Nephron progenitor cell (in vitro differentiated cells): ENCODE results near the gene SOCS3.

Source experiments
- DNase-seq: peaks from one replicate; pipeline ENCODE4 v3.0.0; 2021
- H3K27ac Mint-ChIP-seq: 2 replicates; pipeline ENCODE4 v1.8.0; 2021; ENCODE audit warnings: mild to moderate bottlenecking, moderate library complexity, mixed read lengths
- H3K27me3 Mint-ChIP-seq: 2 replicates; pipeline ENCODE4 v1.8.0; 2021; ENCODE audit warnings: mild to moderate bottlenecking, low read depth, mixed read lengths; ENCODE audit not compliant: poor library complexity
- H3K36me3 Mint-ChIP-seq: 2 replicates; pipeline ENCODE4 v1.8.0; 2021; ENCODE audit warnings: low read depth, mixed read lengths
- H3K4me1 Mint-ChIP-seq: 2 replicates; pipeline ENCODE4 v1.8.0; 2021; ENCODE audit warnings: mixed read lengths
- H3K4me3 Mint-ChIP-seq: 2 replicates; pipeline ENCODE4 v1.8.0; 2021; ENCODE audit warnings: mild to moderate bottlenecking, moderate library complexity, mixed read lengths
- H3K9me3 Mint-ChIP-seq: 2 replicates; pipeline ENCODE4 v1.8.0; 2021; ENCODE audit warnings: mild to moderate bottlenecking, moderate library complexity, mixed read lengths
- TF ChIP-seq, protein P1 (sequence below): fragments of 200-600 bp; sonication (generic); IDR thresholded peaks from 2 replicates; pipeline ENCODE4 v1.5.0; 2021; ENCODE audit warnings: antibody characterized with exemption

SOCS3 gene

DNA sequence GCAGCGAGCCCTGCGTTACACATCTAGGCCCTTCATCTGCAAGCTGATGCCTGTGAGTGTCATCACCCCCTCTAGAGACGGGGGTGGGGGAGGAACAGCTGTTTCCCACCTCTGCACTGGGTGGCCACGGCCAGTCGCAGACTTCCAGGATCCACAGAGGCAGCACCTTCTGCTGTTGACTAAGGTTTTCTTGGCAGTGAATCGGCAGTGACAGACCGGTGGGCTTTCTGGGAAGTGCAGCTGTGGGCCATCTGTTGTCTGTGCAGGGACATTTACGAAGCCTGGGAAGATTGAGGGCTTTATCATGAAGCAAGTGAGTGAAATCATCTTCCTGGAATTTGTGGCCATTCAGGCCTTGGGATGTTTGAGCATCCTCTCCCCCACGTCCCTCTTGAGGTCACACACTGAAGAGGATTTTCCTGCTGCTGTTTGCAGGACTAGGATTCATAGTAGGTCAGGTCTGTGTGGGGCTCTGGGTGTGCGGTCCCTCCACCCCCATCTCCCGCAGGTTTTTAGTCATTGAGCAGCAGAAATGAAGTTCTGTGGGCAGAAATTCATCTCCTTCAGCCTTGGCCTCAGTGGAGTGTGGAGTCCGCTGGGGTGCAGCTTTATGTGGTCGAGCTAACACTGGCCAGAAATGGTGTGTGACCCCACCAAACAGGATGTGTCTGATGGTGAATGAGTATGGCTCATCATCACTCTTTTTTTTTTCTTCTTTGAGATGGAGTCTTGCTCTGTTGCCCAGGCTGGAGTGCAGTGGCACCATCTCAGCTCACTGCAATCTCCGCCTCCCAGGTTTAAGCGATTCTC lies 30.6 kb upstream of the SOCS3 start:
- Mint-ChIP-seq H3K27ac (peak overlapping the region; percentile 78), H3K36me3 (peaks cover 14% of the 10 kb centered on the region), H3K27me3 (no peaks in the 10 kb centered on the region), H3K4me1 (peaks cover 46% of the 10 kb centered on the region), H3K9me3 (no peaks in the 10 kb centered on the region), H3K4me3 (no peak overlapping the region)
- TF ChIP-seq, protein P1, sequence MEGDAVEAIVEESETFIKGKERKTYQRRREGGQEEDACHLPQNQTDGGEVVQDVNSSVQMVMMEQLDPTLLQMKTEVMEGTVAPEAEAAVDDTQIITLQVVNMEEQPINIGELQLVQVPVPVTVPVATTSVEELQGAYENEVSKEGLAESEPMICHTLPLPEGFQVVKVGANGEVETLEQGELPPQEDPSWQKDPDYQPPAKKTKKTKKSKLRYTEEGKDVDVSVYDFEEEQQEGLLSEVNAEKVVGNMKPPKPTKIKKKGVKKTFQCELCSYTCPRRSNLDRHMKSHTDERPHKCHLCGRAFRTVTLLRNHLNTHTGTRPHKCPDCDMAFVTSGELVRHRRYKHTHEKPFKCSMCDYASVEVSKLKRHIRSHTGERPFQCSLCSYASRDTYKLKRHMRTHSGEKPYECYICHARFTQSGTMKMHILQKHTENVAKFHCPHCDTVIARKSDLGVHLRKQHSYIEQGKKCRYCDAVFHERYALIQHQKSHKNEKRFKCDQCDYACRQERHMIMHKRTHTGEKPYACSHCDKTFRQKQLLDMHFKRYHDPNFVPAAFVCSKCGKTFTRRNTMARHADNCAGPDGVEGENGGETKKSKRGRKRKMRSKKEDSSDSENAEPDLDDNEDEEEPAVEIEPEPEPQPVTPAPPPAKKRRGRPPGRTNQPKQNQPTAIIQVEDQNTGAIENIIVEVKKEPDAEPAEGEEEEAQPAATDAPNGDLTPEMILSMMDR = no peak
- no peak for DNase-seq

DNA sequence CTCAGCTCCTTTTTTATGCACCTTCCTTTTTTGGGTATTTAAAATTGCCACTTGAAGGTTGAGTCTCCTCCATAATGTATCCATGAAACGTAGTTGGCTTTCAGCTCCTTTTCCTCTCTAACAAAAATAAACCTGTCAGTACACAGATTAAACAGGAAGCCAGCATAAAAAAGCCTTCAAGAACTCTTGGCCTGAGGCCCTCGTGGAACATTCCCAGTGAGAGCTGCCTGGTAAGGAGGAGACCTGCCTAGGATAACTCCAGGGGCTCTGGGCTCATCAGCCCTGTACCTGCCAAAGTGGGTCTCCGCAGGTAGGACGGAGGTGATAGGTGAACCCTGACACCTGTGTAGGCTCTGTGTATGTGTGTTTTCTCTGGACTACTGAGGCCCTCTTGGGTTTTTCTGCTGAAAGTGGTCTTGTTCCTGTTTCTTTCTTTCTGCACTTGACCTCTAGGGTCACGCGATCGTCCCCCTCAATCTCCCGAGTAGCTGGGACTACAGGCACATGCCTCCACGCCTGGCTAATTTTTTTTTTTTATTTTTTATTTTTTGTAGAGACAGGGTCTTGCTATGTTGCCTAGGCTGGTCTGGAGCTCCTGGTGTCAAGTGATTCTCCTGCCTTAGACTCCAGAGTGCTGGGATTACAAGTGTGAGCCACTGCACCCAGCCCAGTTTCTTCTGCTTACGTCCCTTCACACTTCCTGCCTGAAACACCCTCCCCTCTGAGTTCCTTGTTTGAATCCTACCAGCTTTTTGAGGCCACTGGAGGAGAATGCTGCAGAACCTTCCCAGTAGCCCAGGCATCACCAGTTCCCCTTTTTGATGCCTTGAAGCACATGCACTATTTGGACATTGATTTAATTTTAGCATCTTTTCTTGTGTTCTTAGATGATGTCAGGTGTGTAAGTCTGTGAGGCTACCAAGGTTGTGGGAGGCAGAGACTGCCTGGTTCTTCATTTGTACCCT lies 28.4 kb upstream of the SOCS3 start:
- no peak overlapping the region for H3K4me3 Mint-ChIP-seq
- TF ChIP-seq, protein P1 = no peak
- DNase-seq = no peak
- H3K27me3 Mint-ChIP-seq = no peaks in the 10 kb centered on the region
- peaks cover 54% of the 10 kb centered on the region for H3K4me1 Mint-ChIP-seq
- peaks cover 6% of the 10 kb centered on the region for H3K36me3 Mint-ChIP-seq
- no peaks in the 10 kb centered on the region for H3K9me3 Mint-ChIP-seq
- H3K27ac Mint-ChIP-seq = peak overlapping the region; percentile 26

DNA sequence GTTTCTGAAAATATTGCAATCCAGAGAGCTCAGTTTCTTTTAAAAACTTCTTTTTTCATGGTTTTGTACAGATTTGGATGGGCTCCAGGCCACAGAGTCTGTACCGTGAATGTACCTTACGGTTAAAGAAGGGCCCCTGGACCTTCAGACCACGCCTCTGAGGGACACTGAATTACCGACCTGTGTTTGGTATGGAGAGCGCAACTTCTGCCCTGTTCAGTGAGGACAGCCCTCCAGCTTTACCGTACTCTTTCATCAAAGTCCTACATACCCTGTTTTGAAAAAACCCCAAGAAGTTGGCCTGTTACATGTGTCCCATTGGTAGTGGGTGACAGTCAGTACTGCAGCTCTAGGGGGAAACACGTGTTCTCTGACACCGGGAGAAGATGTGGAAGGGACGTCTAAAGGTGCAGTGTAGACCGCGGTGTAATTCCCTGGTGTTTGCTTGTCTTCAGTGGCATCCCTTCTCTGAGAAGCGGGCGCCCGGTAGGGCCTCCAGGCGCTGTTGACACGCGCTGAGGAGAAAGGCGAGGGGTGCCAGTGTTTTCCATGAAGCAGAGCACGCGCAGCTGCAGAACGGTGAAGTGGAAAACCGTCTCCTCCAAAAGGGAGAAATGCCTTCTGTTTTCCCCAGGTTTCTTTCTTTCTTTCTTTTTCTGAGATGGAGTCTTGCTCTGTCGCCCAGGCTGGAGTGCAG lies 24.8 kb upstream of the SOCS3 start:
- Mint-ChIP-seq H3K36me3 (peaks cover 22% of the 10 kb centered on the region), H3K9me3 (no peaks in the 10 kb centered on the region), H3K27me3 (no peaks in the 10 kb centered on the region), H3K4me3 (no peak overlapping the region), H3K27ac (peak overlapping the region; percentile 85), H3K4me1 (peaks cover 69% of the 10 kb centered on the region)
- TF ChIP-seq, protein P1 = no peak
- no peak for DNase-seq

DNA sequence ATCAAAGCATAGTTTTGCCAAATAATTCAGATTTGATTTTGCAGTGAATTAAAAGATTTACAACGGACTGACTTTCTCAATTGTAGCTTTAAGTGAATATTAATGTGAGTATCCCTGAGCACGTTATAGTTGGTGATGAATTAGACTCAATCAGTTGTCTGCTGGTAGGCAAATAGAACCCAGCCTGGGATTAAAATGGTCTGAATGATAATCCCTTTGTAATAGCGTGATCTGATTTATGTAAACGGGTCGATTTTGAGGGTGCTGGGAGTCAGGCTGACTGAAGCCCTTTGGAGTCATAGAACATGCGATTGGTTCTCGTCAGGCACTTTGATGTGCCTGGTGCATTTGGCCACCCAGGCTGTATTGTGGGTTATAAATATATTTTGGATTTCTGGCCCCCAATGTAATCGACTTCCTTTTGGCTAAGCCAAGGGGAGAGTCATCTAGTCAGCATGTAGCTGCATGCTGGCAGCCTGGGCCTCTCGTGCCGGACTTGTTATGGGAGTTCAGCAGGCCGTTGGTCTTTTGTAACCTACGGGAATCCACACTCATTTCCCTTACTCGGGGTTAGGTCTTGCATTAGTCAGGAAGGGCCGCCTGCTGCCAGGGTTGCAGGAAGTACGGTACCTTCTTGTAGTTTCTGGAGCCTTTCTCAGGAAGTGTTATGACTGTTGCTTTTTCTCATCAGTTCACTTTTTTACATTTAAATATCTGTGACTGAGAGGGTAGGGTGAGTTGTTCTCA lies 24.0 kb upstream of the SOCS3 start:
- H3K9me3 Mint-ChIP-seq = no peaks in the 10 kb centered on the region
- no peak for DNase-seq
- TF ChIP-seq, protein P1 = no peak
- peak overlapping the region; percentile 85 for H3K27ac Mint-ChIP-seq
- H3K4me1 Mint-ChIP-seq = peaks cover 73% of the 10 kb centered on the region
- H3K36me3 Mint-ChIP-seq = peaks cover 22% of the 10 kb centered on the region
- peaks cover 1% of the 10 kb centered on the region for H3K27me3 Mint-ChIP-seq
- H3K4me3 Mint-ChIP-seq = no peak overlapping the region

DNA sequence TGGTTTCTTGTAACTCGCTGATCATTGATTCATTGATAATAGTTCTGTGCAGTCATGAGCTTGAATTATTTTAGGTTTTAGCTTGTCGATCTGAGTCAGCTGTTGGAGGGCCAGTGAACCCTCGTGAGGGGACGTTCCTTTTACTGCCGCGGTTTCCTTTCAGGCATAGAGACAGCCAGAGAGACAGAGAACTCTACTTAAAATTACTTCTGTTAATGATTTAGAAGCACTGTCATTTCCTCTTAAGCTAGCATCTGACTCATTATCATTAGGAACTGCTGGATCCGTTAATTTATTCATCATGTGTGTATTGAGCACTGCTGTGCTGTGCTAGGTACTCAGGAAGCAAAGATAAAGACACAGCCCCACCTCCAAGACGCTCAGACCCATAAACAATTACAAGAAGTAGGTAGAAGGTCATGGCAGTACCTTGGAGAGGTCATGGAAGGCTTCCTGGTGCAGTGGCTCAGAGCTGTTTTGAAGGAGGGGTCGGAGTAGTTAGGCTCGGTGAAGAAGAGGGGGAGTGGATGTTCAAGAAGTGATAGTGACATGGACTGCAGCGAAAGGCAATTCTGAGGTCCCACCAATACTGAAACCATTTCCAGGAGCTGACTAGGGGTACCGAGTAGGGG lies 21.8 kb upstream of the SOCS3 start:
- Mint-ChIP-seq H3K4me3 (no peak overlapping the region), H3K27me3 (peaks cover 2% of the 10 kb centered on the region), H3K9me3 (no peaks in the 10 kb centered on the region), H3K36me3 (peaks cover 22% of the 10 kb centered on the region), H3K27ac (peak overlapping the region; percentile 47), H3K4me1 (peaks cover 70% of the 10 kb centered on the region)
- no peak for DNase-seq
- TF ChIP-seq, protein P1 = no peak
